ENCODE results near the gene PKDREJ. TPM values are rescaled to one million over a fixed set of nuclear protein-coding genes. Genes with fewer than 3 reads are reported as not detected.

PKDREJ gene
- total RNA-seq, 1 experiment from 2014 or later = 0.02 TPM

DNA sequence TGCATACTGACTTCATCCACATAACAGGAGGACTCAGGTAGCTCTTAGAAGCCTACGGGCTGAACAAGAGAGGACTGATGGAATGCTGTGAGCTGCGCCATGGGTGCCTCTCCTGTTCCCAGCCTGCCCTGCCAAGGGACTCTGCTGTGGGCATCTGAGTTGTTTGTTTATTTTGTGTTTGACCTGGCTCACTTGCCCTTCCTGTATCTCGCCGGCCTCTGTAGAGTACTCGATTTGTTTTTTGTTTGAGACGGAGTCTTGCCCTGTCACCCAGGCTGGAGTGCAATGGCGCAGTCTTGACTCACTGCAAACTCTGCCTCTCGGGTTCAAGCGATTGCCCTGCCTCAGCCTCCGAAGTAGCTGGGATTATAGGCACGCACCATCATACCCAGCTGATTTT is 6.4 kb upstream of the PKDREJ start:
- DNase-seq (ENCODE audit: low spot score) (no peak), ATAC-seq (no peak)
- Mint-ChIP-seq H3K9me3 (peaks cover 20% of the 10 kb centered on the region), H3K4me3 (no peak overlapping the region; the same call in 1 of the 2 replicates), H3K4me1 (peaks cover 8% of the 10 kb centered on the region), H3K27me3 (ENCODE audit: low read depth) (peaks cover 31% of the 10 kb centered on the region), H3K36me3 (peaks cover 24% of the 10 kb centered on the region), H3K27ac (peak overlapping the region; percentile 22; the same call in 1 of the 2 replicates)
- ChIA-PET CTCF (interaction anchor here (1.4 to 1.8 kb wide), 2 partner anchors 98 to 275 kb away, joined by 5 to 6 read pairs; no protein-coding TSS in a partner anchor), POLR2A (interaction anchor here (0.6 kb wide), 1 partner anchor 100 kb away, joined by 3 read pairs; no protein-coding TSS in a partner anchor)
- TF ChIP-seq SMAD3 (CRISPR knock-in tag; IDR thresholded peaks at IDR 0.05; ENCODE audit: borderline replicate concordance) = no peak
- no peak for TF ChIP-seq ZNF425 (CRISPR knock-in tag; conservative IDR thresholded peaks at IDR 0.05)
- no peak for TF ChIP-seq ZNF138 (CRISPR knock-in tag; conservative IDR thresholded peaks at IDR 0.05)
- no peak for TF ChIP-seq ZNF423 (CRISPR knock-in tag; IDR thresholded peaks at IDR 0.05)
- no peak for TF ChIP-seq IRF2 (CRISPR knock-in tag; IDR thresholded peaks at IDR 0.05; ENCODE audit: borderline replicate concordance, low read depth)
- no peak for TF ChIP-seq ARID4B (CRISPR knock-in tag; IDR thresholded peaks at IDR 0.05; ENCODE audit: borderline replicate concordance)

DNA sequence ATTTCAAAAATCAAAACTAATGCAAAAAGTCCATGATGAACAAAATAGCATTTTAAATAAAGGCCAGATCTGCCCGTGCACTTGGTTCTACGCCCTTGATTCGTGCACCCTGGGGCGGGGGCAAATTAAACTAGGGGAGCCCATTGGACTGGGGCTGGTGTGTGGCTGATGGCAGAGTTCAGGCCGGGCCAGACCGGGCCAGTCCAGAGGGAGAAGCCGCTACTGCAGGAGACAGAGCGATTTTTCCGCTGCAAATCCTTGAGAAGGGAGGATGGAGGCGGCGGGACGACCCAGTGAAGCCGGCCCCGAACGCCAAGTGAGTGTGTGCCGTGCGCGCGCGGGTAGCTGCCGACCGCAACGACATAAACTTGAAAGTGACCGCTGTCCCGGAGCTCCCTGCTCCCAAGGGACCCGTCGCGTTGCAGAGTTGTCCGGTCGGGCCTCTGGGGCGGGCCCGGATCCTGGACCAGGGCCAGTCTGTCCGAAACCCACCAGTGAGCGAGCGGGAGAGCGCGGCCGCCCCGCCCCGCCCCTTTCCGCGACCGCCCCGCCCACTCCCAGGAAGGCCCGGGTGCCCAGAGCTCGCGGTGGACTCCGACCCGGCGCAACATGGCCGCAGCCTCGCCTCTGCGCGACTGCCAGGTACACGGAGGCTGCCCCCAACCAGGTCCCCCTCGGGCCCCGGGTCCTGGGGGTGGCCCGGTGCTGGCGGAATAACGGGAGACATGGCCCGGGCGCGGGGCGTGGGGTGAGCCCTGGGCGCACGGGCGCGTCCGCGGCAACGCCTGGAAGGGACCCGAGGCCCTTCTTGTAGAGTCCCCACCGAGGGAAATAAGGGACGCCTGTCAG is 4.5 kb upstream of the PKDREJ start, which contains the start of gene TTC38:
Gene TTC38, plus strand, starts transcription at position 578 of the 849 bp plus-strand sequence. Its CDS starts 32 bp downstream, at position 610.
- Mint-ChIP-seq H3K27ac (no peak within 1 kb of the TSS), H3K36me3 (peaks cover 32% of the 10 kb centered on the region)
- TF ChIP-seq ZNF232 (CRISPR knock-in tag; IDR thresholded peaks at IDR 0.05) (peak; percentile 84), GABPB1 (CRISPR knock-in tag; IDR thresholded peaks at IDR 0.05) (0 out of 2 replicates have a peak, but pooled peaks have one; percentile 31), TP53 (CRISPR knock-in tag; IDR thresholded peaks at IDR 0.05) (0 out of 2 replicates have a peak, but pooled peaks have one; percentile 18), SP1 (CRISPR knock-in tag; conservative IDR thresholded peaks at IDR 0.05) (peak; percentile 67; the same call in 1 of the 2 replicates), CREB1 (CRISPR knock-in tag; IDR thresholded peaks at IDR 0.05) (peak; percentile 13; the same call in 1 of the 2 replicates), FOXP1 (CRISPR knock-in tag; IDR thresholded peaks at IDR 0.05; ENCODE audit: borderline replicate concordance) (no peak), ZNF317 (CRISPR knock-in tag; IDR thresholded peaks at IDR 0.05; ENCODE audit: borderline replicate concordance, low read depth) (no peak), ZNF416 (CRISPR knock-in tag; IDR thresholded peaks at IDR 0.05) (no peak), USF1 (CRISPR knock-in tag; IDR thresholded peaks at IDR 0.05) (no peak)
- TF ChIP-seq, protein P1, sequence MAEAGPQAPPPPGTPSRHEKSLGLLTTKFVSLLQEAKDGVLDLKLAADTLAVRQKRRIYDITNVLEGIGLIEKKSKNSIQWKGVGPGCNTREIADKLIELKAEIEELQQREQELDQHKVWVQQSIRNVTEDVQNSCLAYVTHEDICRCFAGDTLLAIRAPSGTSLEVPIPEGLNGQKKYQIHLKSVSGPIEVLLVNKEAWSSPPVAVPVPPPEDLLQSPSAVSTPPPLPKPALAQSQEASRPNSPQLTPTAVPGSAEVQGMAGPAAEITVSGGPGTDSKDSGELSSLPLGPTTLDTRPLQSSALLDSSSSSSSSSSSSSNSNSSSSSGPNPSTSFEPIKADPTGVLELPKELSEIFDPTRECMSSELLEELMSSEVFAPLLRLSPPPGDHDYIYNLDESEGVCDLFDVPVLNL (CRISPR knock-in tag; IDR thresholded peaks at IDR 0.05; ENCODE audit: borderline replicate concordance, low read depth) = no peak
- TF ChIP-seq, protein P2, sequence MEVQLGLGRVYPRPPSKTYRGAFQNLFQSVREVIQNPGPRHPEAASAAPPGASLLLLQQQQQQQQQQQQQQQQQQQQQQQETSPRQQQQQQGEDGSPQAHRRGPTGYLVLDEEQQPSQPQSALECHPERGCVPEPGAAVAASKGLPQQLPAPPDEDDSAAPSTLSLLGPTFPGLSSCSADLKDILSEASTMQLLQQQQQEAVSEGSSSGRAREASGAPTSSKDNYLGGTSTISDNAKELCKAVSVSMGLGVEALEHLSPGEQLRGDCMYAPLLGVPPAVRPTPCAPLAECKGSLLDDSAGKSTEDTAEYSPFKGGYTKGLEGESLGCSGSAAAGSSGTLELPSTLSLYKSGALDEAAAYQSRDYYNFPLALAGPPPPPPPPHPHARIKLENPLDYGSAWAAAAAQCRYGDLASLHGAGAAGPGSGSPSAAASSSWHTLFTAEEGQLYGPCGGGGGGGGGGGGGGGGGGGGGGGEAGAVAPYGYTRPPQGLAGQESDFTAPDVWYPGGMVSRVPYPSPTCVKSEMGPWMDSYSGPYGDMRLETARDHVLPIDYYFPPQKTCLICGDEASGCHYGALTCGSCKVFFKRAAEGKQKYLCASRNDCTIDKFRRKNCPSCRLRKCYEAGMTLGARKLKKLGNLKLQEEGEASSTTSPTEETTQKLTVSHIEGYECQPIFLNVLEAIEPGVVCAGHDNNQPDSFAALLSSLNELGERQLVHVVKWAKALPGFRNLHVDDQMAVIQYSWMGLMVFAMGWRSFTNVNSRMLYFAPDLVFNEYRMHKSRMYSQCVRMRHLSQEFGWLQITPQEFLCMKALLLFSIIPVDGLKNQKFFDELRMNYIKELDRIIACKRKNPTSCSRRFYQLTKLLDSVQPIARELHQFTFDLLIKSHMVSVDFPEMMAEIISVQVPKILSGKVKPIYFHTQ (CRISPR knock-in tag; IDR thresholded peaks at IDR 0.05) = no peak
- TF ChIP-seq, protein P3, sequence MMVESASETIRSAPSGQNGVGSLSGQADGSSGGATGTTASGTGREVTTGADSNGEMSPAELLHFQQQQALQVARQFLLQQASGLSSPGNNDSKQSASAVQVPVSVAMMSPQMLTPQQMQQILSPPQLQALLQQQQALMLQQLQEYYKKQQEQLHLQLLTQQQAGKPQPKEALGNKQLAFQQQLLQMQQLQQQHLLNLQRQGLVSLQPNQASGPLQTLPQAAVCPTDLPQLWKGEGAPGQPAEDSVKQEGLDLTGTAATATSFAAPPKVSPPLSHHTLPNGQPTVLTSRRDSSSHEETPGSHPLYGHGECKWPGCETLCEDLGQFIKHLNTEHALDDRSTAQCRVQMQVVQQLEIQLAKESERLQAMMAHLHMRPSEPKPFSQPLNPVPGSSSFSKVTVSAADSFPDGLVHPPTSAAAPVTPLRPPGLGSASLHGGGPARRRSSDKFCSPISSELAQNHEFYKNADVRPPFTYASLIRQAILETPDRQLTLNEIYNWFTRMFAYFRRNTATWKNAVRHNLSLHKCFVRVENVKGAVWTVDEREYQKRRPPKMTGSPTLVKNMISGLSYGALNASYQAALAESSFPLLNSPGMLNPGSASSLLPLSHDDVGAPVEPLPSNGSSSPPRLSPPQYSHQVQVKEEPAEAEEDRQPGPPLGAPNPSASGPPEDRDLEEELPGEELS (CRISPR knock-in tag; IDR thresholded peaks at IDR 0.05) = peak; percentile 59; the same call in 1 of the 2 replicates

More for the DNA sequence above, 4.5 kb upstream of the PKDREJ start, which contains the start of gene TTC38:
- CTCF ChIA-PET = interaction anchor here (0.6 to 1.9 kb wide), 8 partner anchors 13 to 273 kb away, joined by 3 to 12 read pairs (median 4); partner anchors contain the start of genes CDPF1 and GTSE1
- ATAC-seq (peak; percentile 85), DNase-seq (ENCODE audit: low spot score) (peak; percentile 70)
- POLR2A ChIA-PET = interaction anchor here (0.6 to 1.9 kb wide), 3 partner anchors 22 to 68 kb away, joined by 3 to 8 read pairs (median 4); partner anchors contain the start of genes GTSE1 and TRMU
- H3K4me1 Mint-ChIP-seq = peaks cover 8% of the 10 kb centered on the region
- peaks cover 28% of the 10 kb centered on the region for H3K9me3 Mint-ChIP-seq
- H3K4me3 Mint-ChIP-seq = peak within 1 kb of the TSS; percentile 86
- H3K27me3 Mint-ChIP-seq (ENCODE audit: low read depth) = peaks cover 46% of the 10 kb centered on the region
